ENCODE data around the gene TRABD2A.

Gene TRABD2A

DNA sequence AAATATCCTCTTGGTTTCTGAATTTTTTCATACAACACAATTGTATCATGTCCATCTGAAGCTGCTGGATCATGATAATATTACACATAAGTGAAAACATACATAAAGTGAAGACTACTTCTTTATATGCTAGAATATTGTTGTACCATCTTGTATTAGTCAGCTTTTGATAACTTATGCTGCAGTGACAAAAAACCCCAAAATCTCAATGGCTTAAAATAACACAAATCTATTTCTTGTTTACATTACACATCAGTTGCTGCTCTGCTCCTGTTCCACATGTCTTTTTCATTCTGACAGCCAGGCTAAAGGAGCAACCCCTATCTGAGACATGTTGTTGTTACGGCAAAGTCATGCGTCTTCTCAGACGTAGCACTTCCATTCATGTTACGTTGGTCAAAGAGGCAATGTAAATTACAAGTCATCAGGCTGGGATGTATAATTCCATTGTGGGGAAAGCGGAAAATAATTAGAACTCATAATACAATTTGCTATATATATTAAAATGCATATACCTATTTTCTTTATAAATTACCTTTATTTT lies 30.3 kb upstream of the TRABD2A start:
- no peak for TF ChIP-seq POLR2A (IDR thresholded peaks at IDR 0.05; ENCODE audit: low read depth, low read length)
- DNase-seq (ENCODE audit: insufficient read length, low spot score): no peak
- FAIRE-seq: no peak

DNA sequence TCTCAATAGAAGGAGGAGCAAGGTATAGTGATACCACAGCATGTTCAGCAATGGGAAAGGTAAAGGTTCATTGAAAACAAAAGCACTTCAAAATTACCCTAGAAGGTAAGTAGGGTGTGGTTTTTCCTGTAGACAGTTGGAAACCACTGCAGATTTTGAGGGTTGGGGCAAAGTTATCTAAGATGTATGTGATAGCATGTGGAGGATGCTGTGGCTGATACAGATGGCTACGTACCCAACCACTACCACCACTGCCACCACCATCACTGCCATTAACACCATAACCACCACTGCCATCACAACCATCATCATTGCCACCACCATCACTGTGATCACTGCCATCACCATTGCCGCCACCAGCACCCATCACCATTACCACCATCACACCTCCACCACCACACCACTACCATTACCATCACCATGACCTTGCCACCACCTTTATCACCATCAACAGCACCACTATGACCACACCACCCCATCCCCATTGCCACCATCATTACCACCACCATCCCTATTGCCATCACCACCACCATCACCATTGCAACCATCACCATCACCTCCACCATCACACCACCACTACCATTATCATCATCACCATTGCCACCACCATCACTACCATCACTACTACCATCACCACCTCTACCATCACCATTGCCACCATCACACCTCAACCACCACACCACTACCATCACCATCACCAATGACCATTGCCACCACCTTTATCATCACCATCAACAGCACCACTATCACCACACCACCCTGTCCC lies 28.2 kb upstream of the TRABD2A start:
- FAIRE-seq (no peak), DNase-seq (ENCODE audit: insufficient read length, low spot score) (no peak)
- TF ChIP-seq POLR2A (IDR thresholded peaks at IDR 0.05; ENCODE audit: low read depth, low read length): no peak

DNA sequence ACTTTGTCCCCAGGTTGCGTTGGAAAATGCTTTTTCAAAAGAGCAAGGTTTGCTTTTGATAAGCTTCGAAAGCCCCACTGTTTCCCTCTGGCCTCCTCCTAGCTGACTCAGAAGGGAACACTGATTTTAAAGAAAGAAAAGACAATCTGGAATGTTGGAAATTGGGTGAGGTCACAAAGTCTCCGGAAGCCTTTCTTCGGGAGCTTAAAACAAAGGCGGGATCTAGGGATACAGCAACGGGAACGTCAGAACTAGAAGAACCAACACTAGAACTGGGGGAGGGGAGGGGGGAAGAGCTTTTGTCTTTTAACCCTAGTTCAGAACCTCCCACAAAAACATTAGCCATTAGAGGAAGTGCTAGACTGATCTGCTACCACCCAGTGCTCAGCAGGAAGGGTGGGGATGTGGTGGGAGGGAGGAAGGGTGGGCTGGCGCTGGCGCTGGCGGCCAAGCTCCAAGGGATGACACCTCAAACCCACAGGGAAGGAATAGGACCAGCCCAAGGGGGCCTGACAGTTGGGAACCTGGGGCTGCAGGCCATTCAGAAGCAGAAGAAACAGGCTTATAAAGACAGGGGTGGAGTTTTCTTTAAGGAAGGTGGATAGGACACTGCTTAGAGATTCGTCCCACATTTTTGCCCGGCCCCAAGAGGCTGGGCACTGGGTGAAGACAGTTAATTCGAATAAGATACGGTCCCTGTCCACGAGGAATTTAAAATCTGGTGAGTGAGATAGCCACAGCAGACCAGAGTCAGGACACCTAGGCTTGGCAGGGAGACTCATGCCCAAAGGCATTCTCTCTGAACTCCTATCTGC lies 26.2 kb upstream of the TRABD2A start:
- DNase-seq (ENCODE audit: insufficient read length, low spot score) (peak; percentile 55), FAIRE-seq (no peak)
- peak; percentile 59 for TF ChIP-seq POLR2A (IDR thresholded peaks at IDR 0.05; ENCODE audit: low read depth, low read length)

DNA sequence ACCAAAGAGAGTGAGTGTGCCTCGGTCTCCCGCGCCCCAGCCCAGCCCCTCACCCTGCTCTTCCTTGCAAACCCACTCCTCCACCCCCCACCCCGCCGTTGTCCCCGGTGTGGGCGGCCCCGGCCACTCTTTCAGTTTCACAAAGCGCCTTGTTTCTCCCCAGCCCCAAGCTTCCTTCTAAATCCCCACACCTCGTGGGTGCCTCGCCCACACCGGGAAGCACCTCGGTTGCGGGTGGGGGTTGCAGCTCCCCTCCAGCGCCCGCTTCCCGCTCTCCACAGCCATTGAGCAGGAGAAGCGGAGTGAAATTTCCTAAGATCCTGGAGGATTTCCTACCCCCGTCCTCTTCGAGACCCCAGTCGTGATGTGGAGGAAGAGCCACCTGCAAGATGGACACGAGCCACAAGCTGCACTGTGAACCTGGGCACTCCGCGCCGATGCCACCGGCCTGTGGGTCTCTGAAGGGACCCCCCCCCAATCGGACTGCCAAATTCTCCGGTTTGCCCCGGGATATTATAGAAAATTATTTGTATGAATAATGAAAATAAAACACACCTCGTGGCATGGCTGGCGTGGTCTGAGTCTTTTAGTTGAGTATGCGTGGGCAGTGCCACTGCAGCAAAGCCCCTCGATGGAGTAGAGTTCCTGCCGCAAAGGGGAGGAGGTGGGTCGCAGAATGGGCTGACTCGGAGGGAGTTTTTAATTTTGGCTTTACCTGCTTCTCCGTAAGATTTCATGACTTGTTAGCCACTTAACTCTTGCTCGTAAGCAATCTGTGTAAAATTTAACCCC lies 25.4 kb upstream of the TRABD2A start:
- FAIRE-seq (no peak), DNase-seq (ENCODE audit: insufficient read length, low spot score) (no peak)
- peak; percentile 19; the same call in 1 of the 2 replicates for TF ChIP-seq POLR2A (IDR thresholded peaks at IDR 0.05; ENCODE audit: low read depth, low read length)

DNA sequence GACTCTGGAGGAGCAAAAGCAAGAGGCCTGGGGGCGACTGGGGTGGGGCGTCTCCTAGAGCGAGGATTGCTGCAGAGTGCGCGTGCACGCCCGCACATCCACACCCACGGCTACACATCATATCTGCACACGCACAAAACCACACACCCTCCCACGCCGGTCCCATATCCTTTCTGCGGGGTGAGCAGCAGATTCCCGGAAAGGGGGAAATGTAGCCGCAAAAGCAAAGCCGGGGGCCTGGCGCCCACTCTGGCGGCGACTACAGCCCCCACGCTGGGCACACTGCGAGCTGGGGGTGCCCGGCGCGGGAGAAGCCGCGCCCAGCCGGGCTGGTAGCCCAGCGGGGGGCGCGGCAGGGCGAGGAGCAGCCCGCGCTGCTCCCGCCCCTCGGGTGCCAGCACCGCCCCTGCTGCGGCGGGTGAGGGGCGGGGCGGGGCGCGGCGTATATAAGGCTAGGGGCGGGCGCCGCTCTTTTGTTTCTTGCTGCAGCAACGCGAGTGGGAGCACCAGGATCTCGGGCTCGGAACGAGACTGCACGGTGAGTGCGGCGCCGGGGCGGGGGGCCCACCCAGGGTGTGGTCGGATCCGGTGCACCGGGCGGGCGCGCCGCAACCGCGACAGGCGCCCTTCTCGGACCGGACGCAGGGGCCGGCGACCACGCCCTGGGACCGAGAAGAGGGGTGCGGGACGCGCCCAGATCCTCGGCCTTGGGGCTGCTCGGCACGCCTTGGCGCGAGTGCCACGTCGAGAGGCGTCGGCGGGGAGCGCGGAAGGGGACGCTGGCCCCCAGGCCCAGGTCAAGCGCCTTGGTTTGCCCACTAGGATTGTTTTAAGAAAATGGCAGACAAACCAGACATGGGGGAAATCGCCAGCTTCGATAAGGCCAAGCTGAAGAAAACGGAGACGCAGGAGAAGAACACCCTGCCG lies 24.6 kb upstream of the TRABD2A start, which contains the start of gene TMSB10:
TSS of gene TMSB10 (plus strand) at position 476 of the 927 bp plus-strand sequence.
- peak; percentile 75 for DNase-seq (ENCODE audit: insufficient read length, low spot score)
- FAIRE-seq: no peak
- TF ChIP-seq POLR2A (IDR thresholded peaks at IDR 0.05; ENCODE audit: low read depth, low read length): peak; percentile 98

DNA sequence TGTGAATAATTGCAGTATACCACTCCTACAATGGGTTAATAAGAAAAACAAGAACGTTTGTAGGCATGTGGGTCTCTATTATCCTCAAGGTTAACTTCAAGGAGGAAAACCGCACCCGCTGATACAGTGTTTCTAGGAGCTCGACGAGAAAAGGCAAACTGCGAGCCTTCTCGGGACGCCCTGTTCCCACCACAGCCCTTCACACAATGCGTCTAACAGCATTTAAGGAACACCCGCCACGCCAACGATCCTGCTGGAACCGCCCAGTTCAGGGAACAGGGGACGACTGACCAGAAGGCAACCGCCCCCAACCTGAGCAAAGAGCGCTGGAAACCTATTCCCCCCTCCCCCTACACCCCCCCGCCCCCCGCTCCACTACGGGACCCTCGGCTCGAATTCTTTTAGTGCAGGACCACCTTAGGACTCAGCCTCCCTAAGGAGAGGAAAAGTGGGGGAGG lies 23.9 kb upstream of the TRABD2A start:
- FAIRE-seq (no peak), DNase-seq (ENCODE audit: insufficient read length, low spot score) (no peak)
- TF ChIP-seq POLR2A (IDR thresholded peaks at IDR 0.05; ENCODE audit: low read depth, low read length): peak; percentile 68

DNA sequence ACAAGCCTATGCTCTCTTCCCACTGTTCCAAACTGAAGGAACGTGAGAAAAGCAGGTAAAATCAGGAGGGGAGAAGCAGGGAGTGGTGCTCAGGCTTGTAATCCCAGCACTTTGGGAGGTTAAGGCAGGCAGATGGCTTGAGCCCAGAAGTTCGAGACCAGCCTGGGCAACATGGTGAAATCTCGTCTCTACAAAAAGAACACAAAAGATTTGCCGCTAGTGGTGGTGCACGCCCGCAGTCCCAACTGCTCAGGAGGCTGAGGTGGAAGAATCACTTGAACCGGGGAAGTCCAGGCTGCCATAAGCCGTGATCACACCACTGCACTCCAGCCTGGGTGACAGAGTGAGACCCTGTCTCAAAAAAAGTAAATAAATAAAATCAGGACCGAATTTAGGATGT lies 23.3 kb upstream of the TRABD2A start:
- FAIRE-seq: no peak
- DNase-seq (ENCODE audit: insufficient read length, low spot score): no peak
- TF ChIP-seq POLR2A (IDR thresholded peaks at IDR 0.05; ENCODE audit: low read depth, low read length): no peak

DNA sequence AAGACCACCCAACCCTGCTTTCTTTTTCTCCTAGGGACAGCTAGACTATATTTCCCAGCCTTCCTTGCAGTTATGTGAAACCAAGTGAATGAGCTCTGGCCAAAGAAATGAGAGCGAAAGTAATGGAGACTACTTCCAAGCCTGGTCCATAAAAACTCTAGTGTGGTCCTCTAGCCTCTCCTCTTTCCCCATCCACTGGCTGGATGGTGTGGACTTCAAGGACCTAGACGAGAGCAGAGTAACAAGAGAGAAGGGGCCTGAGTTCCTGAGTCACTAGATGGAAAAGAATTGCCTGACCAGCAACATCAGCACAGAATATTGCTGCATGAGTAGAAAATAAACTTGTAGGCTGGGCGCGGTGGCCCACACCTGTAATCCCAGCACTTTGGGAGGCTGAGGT lies 21.6 kb upstream of the TRABD2A start:
- no peak for TF ChIP-seq POLR2A (IDR thresholded peaks at IDR 0.05; ENCODE audit: low read depth, low read length)
- FAIRE-seq (no peak), DNase-seq (ENCODE audit: insufficient read length, low spot score) (no peak)

DNA sequence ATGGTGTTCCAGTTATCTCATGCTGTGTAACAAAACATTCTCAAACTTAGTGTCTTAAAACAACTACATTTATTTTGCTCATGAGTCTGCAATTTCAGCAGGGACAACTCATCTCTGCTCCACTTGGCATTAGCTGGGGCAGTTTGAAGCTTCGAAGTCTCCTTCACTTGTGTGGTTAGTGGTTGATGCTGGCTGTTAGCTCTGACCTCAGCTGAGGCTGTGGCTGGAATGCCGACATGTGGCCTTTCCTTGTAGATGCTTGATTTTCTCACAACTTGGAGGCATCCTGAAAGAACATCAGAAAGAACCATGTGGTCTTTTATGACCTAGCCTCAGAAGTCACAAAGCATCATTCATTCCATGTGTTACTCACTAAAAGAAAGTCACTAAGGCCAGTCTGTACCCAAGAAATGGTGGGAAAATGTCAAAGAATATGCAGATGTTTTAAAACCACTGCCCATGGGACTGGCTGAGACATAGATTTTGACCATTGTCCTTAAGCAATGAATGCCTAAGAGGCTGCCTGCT lies 20.8 kb upstream of the TRABD2A start:
- DNase-seq (ENCODE audit: insufficient read length, low spot score) (no peak), FAIRE-seq (no peak)
- TF ChIP-seq POLR2A (IDR thresholded peaks at IDR 0.05; ENCODE audit: low read depth, low read length): no peak

DNA sequence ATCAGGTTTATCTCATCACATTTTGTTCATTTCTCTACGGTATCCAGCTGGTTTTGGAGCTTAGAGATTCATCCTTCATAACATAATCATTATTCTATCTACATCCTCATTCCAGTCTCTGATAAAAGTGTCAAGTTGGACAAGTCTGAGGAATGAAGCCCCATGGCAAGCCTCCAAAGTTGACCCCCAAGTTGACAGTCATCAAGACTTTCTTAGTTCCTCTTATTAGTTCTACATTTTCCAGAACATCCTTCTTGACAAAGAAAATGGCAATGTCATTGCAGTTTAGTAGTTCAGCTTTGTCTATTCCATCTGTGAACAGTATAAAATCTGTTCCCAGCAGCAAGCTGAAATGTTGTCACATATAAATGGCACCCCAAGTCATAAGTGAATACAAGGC lies 20.1 kb upstream of the TRABD2A start:
- no peak for DNase-seq (ENCODE audit: insufficient read length, low spot score)
- FAIRE-seq: no peak
- TF ChIP-seq POLR2A (IDR thresholded peaks at IDR 0.05; ENCODE audit: low read depth, low read length): no peak

DNA sequence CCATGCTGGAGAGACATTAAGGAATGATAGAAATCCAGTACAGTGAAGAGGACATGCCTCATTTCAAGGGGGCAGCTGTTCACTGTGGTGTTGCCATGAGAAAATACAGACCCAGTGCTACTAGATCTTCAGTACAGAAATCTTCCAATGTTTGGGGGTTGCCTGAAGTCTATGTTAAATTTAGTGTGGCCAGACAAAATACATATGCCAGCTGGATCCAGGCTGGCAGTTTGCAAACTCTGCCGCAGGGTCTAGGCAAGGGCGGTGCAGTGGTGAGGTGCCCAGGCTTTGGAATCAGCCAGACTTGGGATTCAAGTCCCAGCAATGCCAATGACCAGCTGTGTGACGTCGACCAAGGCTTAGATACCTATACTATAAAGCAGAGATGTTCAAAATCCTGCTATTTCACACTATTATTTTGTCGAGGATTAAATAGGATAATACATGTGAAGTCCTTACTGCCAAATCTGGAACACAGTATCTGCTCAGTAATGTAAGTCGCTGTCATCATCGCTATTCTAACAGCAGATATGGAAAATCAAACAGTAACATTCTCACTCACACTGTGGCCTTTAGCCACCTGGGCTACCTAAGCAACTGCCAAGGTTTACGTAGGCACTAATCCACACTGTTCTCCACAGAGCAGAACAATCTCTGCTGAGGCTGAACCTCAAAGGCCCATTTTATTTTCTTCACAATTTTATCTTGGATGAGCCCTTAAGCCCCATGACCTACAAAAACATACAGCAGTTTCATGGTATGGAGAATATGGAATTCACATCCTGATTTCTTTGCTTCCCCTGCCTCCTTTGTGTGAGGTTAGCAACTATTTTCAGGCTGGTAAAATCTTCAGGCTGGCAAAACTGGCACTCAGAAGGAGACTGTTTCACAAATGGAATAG lies 18.7 kb upstream of the TRABD2A start:
- FAIRE-seq (no peak), DNase-seq (ENCODE audit: insufficient read length, low spot score) (no peak)
- no peak for TF ChIP-seq POLR2A (IDR thresholded peaks at IDR 0.05; ENCODE audit: low read depth, low read length)

Measured in H54 (cell line).